Subcutaneous adipose tissue (tissue), 4 donors: Measurements from ENCODE around the gene ANAPC5. TPM values are rescaled to one million over a fixed set of nuclear protein-coding genes. Genes with fewer than 3 reads are reported as not detected.

ENCODE experiments used
- total RNA-seq, 4 donors: library from RNA; depleted of rRNA; stranded (reverse); fragments of >200 nt; gene quantifications; one replicate each; pipeline ENCODE4 v1.1.0, GENCODE V29; 2016
- TF ChIP-seq, protein P1 (sequence below): fragments of 450-650 bp; IDR thresholded peaks from one replicate; pipeline ENCODE4 v1.5.1; 2016; ENCODE audit warnings: low read depth, mild to moderate bottlenecking, control low read depth, antibody characterized with exemption, moderate library complexity

ANAPC5 gene
- total RNA-seq, 4 donors from 2014 or later = 109 to 135 (median 127) TPM

DNA sequence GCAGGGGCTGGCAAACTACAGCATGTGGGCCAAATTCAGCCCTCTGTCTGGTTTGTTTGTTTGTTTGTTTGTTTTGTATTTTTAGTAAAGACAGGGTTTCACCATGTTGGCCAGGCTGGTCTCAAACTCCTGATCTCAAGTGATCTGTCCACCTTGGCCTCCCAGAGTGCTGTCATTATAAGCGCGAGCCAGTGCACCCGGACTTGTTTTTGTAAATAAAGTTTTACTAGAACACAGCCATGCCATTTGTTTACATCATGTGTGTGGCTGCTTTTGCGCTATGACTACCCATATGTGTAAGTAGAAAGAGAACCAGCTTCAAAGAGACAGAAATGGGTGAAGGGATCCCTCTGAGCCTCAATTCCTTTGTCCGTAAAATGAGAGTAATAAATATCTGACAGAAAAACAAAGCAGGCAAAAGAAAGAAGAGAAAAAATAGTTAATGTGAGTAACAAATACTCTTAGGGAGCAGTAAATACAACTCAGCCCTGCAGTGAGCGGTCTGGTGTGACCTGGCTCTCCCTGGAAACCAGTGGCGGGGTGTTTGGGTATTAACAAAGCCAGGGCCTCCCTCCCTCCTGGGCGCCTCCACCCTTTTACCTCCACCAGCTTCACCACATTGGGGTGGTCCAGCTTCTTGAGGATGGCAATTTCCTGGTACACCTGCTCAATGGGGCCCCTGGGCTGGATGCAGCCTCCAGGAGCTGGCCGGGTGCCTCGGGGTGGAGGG lies 88.8 kb downstream of the ANAPC5 start:
- TF ChIP-seq, protein P1, sequence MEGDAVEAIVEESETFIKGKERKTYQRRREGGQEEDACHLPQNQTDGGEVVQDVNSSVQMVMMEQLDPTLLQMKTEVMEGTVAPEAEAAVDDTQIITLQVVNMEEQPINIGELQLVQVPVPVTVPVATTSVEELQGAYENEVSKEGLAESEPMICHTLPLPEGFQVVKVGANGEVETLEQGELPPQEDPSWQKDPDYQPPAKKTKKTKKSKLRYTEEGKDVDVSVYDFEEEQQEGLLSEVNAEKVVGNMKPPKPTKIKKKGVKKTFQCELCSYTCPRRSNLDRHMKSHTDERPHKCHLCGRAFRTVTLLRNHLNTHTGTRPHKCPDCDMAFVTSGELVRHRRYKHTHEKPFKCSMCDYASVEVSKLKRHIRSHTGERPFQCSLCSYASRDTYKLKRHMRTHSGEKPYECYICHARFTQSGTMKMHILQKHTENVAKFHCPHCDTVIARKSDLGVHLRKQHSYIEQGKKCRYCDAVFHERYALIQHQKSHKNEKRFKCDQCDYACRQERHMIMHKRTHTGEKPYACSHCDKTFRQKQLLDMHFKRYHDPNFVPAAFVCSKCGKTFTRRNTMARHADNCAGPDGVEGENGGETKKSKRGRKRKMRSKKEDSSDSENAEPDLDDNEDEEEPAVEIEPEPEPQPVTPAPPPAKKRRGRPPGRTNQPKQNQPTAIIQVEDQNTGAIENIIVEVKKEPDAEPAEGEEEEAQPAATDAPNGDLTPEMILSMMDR = no peak

DNA sequence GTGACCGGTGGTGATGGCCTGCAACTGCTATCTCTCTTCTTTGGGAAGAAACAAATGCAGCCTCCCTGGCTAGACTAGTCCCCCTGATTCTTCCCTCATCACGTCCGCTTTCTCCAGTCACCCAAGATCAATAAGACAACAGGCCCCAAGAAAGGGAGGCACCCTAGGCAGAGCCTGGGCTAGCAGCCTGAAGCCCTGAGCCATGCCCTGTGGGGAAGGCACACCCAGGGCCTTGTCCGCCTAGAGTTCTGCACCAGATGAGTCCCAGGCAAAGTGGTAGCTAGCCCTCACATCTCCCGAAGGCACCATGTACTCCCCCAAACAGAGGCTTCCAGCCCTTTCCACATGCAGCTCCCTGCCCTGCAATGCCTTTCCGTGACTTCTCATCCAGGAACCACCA lies 90.8 kb downstream of the ANAPC5 start:
- TF ChIP-seq, protein P1 = no peak

DNA sequence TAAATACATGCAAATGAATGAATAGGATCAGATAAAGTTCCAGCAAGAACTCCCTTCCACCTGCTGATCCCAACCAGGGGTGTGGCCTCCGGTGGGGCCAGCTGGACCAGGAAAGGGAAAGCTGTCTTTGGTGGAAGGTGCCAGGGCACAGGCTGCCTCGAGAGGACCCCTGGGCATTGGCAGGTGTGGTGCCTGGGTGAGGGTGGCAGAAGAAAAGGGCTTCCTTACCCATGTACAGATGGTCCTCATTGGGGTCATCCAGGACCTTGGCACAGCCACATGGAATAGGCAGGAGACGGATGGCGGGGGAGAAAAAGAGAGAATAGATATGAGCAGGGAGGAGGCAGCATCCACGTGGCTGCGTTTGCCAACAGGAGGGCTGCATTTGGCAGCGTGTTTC lies 92.1 kb downstream of the ANAPC5 start:
- TF ChIP-seq, protein P1 = no peak

DNA sequence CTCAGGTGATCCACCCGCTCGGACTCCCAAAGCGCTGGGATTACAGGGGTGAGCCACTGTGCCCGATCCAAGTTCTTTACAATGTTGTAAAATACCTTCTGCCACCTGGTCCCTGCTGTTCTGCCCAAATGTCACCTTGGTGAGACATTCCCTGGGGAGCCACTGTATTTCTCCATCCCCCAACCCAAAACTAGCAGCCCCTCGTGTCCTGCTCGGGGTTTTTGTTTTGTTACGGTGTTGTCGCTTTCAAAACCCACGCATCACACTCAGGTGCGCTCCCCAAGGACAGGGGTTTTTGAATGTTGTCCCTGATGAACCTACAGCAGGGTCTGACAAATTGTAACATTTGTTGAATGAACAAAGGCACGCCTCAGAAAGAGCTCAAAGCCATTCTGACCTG lies 93.1 kb downstream of the ANAPC5 start:
- TF ChIP-seq, protein P1 = no peak

Other genes with a start within 250 kb of the ANAPC5 start
- gene P2RX7, start 219.5 kb downstream of the ANAPC5 start, total RNA-seq = 10 to 100 TPM in 1 of 4 donors, 1 to 10 TPM in 3; 2.4 to 29.2 (median 5.0) TPM
- gene P2RX4, start 142.3 kb downstream of the ANAPC5 start, total RNA-seq = 100 to 1,000 TPM in 1 of 4 donors, 10 to 100 TPM in 3; 22.2 to 219 (median 39.9) TPM
- 10 to 100 TPM; 25.1 to 43.7 (median 30.9) TPM for gene CAMKK2, start 55.7 kb downstream of the ANAPC5 start, total RNA-seq
- 10 to 100 TPM; 28.7 to 37.2 (median 35.5) TPM for gene RNF34, start 47.7 kb upstream of the ANAPC5 start, total RNA-seq
- 10 to 100 TPM; 13.9 to 22.6 (median 16.2) TPM for gene KDM2B, start 228.6 kb upstream of the ANAPC5 start, total RNA-seq